ENCODE results near the gene DZIP1L.

Gene DZIP1L

DNA sequence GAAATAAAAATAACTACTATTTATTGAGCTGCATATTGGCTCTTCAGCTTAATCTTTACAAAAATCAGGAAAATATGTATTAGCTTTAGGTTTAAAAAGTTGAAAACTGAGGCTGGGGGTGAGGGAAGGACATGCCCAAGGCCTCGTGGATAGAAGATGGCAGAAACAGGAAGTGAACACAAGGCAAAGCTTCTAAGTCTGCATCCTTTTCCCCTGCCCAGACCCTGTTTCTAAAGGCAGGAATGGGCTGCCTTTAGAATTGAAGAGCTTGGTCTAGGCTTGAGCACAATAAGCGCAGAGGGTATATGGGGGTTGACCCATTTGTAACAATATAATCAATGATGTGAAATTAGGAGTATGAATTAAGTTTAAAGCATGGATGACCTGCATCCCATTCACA, 99.3 kb downstream of the DZIP1L start:
- no peak overlapping the region for H3K4me3 ChIP-seq (replicated peaks; ENCODE audit: low read depth, low read length)
- TF ChIP-seq, protein P1, sequence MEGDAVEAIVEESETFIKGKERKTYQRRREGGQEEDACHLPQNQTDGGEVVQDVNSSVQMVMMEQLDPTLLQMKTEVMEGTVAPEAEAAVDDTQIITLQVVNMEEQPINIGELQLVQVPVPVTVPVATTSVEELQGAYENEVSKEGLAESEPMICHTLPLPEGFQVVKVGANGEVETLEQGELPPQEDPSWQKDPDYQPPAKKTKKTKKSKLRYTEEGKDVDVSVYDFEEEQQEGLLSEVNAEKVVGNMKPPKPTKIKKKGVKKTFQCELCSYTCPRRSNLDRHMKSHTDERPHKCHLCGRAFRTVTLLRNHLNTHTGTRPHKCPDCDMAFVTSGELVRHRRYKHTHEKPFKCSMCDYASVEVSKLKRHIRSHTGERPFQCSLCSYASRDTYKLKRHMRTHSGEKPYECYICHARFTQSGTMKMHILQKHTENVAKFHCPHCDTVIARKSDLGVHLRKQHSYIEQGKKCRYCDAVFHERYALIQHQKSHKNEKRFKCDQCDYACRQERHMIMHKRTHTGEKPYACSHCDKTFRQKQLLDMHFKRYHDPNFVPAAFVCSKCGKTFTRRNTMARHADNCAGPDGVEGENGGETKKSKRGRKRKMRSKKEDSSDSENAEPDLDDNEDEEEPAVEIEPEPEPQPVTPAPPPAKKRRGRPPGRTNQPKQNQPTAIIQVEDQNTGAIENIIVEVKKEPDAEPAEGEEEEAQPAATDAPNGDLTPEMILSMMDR (IDR thresholded peaks at IDR 0.05; ENCODE audit: low read depth, low read length, missing control alignments) = no peak
- no peak for DNase-seq (ENCODE audit: extremely low read depth, low read depth)

DNA sequence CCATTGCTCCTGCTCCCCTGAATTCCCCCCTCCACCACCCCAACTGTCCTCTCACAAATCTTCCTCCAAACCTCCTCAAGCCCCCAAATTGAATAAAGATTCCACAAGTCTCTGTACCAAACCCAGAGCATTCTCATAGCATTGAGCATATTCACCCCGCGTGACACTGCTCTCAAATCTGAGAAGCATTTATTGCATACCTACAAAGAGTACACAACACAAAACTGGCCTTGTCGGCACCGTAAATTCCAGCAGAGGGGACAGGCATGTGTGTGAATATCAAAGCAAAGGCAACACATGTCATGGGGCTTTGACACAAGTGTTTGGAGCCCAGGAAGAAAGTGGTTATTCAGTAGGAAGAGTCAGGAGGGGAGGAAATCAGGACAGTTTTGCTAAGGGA, 102.9 kb downstream of the DZIP1L start:
- H3K4me3 ChIP-seq (replicated peaks; ENCODE audit: low read depth, low read length) = no peak overlapping the region
- no peak for DNase-seq (ENCODE audit: extremely low read depth, low read depth)
- TF ChIP-seq, protein P1 (IDR thresholded peaks at IDR 0.05; ENCODE audit: low read depth, low read length, missing control alignments) = no peak
